C4-2B (cell line): ENCODE data around the gene GTSE1.

Source experiments
- CTCF ChIP-seq: fragments of 450-650 bp; conservative IDR thresholded peaks from 2 replicates; pipeline ENCODE4 v1.5.1; 2017; ENCODE audit warnings: mild to moderate bottlenecking
- ZFX ChIP-seq: fragments of 450-650 bp; IDR thresholded peaks from 2 replicates; pipeline ENCODE4 v1.6.1; 2017

GRCh38 chr22:46372686-46373085 lies 76.0 kb downstream of the GTSE1 start:
- TF ChIP-seq CTCF (no peak), ZFX (no peak)
